Measurements from ENCODE around the gene FHOD3.

- TF ChIP-seq, protein P1, sequence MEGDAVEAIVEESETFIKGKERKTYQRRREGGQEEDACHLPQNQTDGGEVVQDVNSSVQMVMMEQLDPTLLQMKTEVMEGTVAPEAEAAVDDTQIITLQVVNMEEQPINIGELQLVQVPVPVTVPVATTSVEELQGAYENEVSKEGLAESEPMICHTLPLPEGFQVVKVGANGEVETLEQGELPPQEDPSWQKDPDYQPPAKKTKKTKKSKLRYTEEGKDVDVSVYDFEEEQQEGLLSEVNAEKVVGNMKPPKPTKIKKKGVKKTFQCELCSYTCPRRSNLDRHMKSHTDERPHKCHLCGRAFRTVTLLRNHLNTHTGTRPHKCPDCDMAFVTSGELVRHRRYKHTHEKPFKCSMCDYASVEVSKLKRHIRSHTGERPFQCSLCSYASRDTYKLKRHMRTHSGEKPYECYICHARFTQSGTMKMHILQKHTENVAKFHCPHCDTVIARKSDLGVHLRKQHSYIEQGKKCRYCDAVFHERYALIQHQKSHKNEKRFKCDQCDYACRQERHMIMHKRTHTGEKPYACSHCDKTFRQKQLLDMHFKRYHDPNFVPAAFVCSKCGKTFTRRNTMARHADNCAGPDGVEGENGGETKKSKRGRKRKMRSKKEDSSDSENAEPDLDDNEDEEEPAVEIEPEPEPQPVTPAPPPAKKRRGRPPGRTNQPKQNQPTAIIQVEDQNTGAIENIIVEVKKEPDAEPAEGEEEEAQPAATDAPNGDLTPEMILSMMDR (IDR thresholded peaks at IDR 0.05), result no peak
- no peak for TF ChIP-seq EZH2 (IDR thresholded peaks at IDR 0.05; ENCODE audit: borderline replicate concordance, insufficient read depth, low read depth, low read length, poor library complexity, severe bottlenecking)
These were observed 100.9 kb downstream of the FHOD3 start for GRCh38 chr18:36398419-36398818.

Measured in B cell (primary cell).